ENCODE measurements around the gene PLEKHA1. TPM values are rescaled to one million over a fixed set of nuclear protein-coding genes. Genes with fewer than 3 reads are reported as not detected.

PLEKHA1 gene
- total and polyA plus RNA-seq, 12 donors: 8.3 to 22.3 (median 13.1) TPM

DNA sequence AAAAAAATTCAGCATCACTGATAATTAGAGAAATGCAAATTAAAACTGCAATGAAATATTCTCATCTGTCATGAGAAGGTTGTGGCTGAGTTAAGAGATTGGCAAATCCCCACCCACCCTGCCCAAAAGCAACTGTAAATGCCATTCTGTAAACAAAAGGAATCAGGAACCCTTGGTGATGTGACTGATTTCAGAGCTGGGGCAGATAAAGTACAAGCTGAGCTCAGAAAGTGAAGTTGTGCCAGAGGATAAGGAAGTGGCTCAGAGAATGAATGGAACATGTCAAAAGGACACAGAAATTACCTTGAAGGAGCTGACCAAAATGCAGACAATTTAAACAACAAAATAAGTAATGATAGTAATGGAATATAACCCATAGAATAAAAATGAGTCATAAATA is 47.2 kb downstream of the PLEKHA1 start:
- TF ChIP-seq POLR2A (IDR thresholded peaks at IDR 0.05): no peak
- no peaks in the 10 kb centered on the region for H3K9me3 ChIP-seq (replicated peaks in 1 of 3)
- DNase-seq: no peak
- H3K27ac ChIP-seq: no peak overlapping the region
- intact Hi-C loops (cut with DNase I): no loop called here
- no peaks in the 10 kb centered on the region for H3K27me3 ChIP-seq
- H3K36me3 ChIP-seq (replicated peaks in 1 of 2): peaks cover 0 to 7% of the 10 kb centered on the region in 2 donors
- H3K4me3 ChIP-seq: no peak overlapping the region
- peaks cover 6 to 12% of the 10 kb centered on the region in 2 donors for H3K4me1 ChIP-seq (replicated peaks in 1 of 2)

DNA sequence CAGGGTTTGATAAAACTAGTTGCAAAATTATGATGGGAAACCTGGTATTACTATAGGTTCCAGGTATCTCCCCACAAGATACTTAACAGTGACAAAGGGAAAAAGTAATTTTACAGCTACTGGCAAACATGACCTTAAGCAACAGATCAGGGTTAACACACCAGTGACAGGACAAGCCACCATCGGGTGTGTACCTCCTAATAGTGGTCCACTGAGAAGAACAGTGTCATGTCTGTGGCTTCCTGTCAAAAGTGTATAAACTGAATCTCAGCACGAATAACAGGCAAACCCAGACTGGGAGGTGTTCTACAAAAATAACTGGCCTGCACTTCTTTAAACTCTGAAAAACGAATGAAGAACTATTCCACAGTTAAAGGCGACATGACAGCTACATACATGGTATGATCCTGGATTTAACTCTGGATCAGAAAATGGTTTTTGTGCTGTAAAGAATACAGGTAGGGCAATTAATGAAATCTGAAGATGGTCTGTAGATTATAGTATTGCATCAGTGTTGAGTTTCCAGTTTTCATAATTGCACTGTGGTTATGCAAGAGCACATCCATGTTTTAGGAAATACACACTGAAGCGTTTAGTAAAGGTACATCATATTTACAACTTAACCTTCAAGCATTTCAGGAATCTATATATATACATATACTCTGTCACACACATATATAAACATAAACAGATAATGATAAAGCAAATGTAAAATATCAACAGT is 47.9 kb downstream of the PLEKHA1 start:
- Histone ChIP-seq H3K9me3 (replicated peaks in 1 of 3) (no peaks in the 10 kb centered on the region), H3K36me3 (replicated peaks in 1 of 2) (peaks cover 0 to 7% of the 10 kb centered on the region in 2 donors), H3K27ac (no peak overlapping the region), H3K27me3 (no peaks in the 10 kb centered on the region), H3K4me1 (replicated peaks in 1 of 2) (peaks cover 6 to 11% of the 10 kb centered on the region in 2 donors), H3K4me3 (no peak overlapping the region)
- no peak for TF ChIP-seq POLR2A (IDR thresholded peaks at IDR 0.05)
- TF ChIP-seq, protein P1, sequence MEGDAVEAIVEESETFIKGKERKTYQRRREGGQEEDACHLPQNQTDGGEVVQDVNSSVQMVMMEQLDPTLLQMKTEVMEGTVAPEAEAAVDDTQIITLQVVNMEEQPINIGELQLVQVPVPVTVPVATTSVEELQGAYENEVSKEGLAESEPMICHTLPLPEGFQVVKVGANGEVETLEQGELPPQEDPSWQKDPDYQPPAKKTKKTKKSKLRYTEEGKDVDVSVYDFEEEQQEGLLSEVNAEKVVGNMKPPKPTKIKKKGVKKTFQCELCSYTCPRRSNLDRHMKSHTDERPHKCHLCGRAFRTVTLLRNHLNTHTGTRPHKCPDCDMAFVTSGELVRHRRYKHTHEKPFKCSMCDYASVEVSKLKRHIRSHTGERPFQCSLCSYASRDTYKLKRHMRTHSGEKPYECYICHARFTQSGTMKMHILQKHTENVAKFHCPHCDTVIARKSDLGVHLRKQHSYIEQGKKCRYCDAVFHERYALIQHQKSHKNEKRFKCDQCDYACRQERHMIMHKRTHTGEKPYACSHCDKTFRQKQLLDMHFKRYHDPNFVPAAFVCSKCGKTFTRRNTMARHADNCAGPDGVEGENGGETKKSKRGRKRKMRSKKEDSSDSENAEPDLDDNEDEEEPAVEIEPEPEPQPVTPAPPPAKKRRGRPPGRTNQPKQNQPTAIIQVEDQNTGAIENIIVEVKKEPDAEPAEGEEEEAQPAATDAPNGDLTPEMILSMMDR (IDR thresholded peaks at IDR 0.05): no peak
- DNase-seq: no peak
- intact Hi-C loops (cut with DNase I): no loop called here
- WGBS, 4 donors: 80 to 88% (median 84%) methylated on average over 5 of the region's 5 CpGs

DNA sequence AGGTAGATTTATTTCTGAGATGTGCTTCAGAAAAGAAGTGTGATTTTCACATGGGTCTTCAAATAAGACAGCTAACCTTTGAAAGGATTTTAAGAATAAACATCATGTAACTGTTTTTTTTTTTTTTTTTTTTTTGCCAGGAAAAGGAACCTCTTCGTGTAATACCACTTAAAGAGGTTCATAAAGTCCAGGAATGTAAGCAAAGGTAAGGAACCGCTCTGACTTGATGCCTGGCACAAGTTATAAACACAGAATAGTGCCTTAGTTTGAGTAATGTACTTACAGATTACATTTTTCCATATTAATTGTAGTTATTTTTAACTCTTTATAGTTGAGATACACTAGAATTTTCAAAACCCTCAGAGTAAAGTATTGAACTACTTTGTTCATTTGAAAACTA is 49.6 kb downstream of the PLEKHA1 start:
- no peak overlapping the region for H3K27ac ChIP-seq
- no peak overlapping the region for H3K4me3 ChIP-seq
- intact Hi-C loops (cut with DNase I): no loop called here
- H3K36me3 ChIP-seq (replicated peaks in 1 of 2): peaks cover 0 to 7% of the 10 kb centered on the region in 2 donors
- TF ChIP-seq POLR2A (IDR thresholded peaks at IDR 0.05): no peak
- TF ChIP-seq, protein P1 (IDR thresholded peaks at IDR 0.05): no peak
- H3K4me1 ChIP-seq (replicated peaks in 1 of 2): peaks cover 6 to 11% of the 10 kb centered on the region in 2 donors
- DNase-seq: no peak
- no peaks in the 10 kb centered on the region for H3K27me3 ChIP-seq
- H3K9me3 ChIP-seq (replicated peaks in 1 of 3): no peaks in the 10 kb centered on the region
- 92 to 99% (median 94%) methylated on average over 2 of the region's 2 CpGs for WGBS, 4 donors

DNA sequence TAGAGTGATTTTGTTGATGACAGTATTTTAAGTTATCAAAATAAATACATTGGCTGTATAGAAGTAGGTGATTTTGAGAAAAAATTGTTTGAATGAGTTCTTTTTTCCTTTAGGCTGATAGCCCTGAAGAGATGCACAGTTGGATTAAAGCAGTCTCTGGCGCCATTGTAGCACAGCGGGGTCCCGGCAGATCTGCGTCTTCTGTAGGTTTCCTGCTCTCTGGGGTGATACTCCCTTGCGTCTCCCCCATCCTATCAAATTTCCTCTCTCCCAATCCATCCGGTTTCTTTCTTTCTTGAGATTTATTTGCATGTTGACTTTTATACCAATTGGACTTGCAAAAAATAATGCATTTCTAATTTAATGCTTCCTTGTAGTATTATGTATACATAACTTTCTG is 52.3 kb downstream of the PLEKHA1 start:
- DNase-seq: no peak
- 91 to 96% (median 93%) methylated on average over 6 of the region's 6 CpGs for WGBS, 4 donors
- no peaks in the 10 kb centered on the region for H3K27me3 ChIP-seq
- no peaks in the 10 kb centered on the region for H3K4me1 ChIP-seq (replicated peaks in 1 of 2)
- H3K27ac ChIP-seq: no peak overlapping the region
- no peaks in the 10 kb centered on the region for H3K9me3 ChIP-seq (replicated peaks in 1 of 3)
- intact Hi-C loops (cut with DNase I): no loop called here
- H3K4me3 ChIP-seq: no peak overlapping the region
- peaks cover 0 to 4% of the 10 kb centered on the region in 2 donors for H3K36me3 ChIP-seq (replicated peaks in 1 of 2)
- TF ChIP-seq, protein P1 (IDR thresholded peaks at IDR 0.05): no peak
- TF ChIP-seq POLR2A (IDR thresholded peaks at IDR 0.05): no peak

DNA sequence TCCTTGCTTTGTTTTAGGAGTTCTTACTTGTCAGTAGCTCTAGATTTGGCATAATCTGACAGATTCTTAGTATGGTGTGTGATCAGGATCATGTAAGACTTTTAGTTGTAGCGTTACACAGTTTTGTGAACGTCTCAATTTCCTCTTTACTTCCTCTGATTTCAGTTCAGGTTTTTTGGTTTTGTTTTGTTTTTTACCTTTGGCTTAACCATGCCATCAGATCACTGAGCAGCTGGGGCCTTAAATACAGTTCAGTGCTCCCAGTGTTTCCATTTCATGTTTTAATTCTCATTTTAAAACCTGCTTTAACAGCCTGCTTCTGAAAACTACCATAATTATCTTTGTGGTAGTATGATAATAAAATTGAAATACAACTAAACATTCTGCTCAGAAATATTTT is 52.8 kb downstream of the PLEKHA1 start:
- no peaks in the 10 kb centered on the region for H3K9me3 ChIP-seq (replicated peaks in 1 of 3)
- H3K4me3 ChIP-seq: no peak overlapping the region
- TF ChIP-seq, protein P1 (IDR thresholded peaks at IDR 0.05): no peak
- TF ChIP-seq POLR2A (IDR thresholded peaks at IDR 0.05): no peak
- H3K36me3 ChIP-seq (replicated peaks in 1 of 2): peaks cover 0 to 4% of the 10 kb centered on the region in 2 donors
- no peak for DNase-seq
- intact Hi-C loops (cut with DNase I): no loop called here
- WGBS, 4 donors: 75 to 81% (median 76%) methylated on average over 2 of the region's 2 CpGs
- no peaks in the 10 kb centered on the region for H3K27me3 ChIP-seq
- H3K4me1 ChIP-seq (replicated peaks in 1 of 2): no peaks in the 10 kb centered on the region
- no peak overlapping the region for H3K27ac ChIP-seq

Data from adrenal gland (tissue), 12 donors.